Cardiac fibroblast (primary cell): ENCODE measurements around the gene CBY1.

Experiments
- DNase-seq, 2 donors: peaks; one replicate each; pipeline versions ENCODE4 v3.0.0 to v3.0.0-alpha.2; 2010; ENCODE audit warnings: low read depth in 2 of 2
- H3K4me3 ChIP-seq, 2 donors: replicated peaks in 1 of 2; 1 replicate in 1 of 2; 2 replicates in 1 of 2; pipeline ENCODE4 v1.5.1; 2011; ENCODE audit warnings: low read depth in 2 of 2, low read length in 2 of 2, mild to moderate bottlenecking in 2 of 2, moderate library complexity in 1 of 2
- TF ChIP-seq, protein P1 (sequence below): IDR thresholded peaks from one replicate; pipeline ENCODE4 v1.5.1; 2011; ENCODE audit warnings: low read depth, mild to moderate bottlenecking, low read length, inconsistent platforms

The CBY1 gene

GRCh38 chr22:38694049-38694448 is 37.6 kb downstream of the CBY1 start:
- no peak for DNase-seq
- TF ChIP-seq, protein P1, sequence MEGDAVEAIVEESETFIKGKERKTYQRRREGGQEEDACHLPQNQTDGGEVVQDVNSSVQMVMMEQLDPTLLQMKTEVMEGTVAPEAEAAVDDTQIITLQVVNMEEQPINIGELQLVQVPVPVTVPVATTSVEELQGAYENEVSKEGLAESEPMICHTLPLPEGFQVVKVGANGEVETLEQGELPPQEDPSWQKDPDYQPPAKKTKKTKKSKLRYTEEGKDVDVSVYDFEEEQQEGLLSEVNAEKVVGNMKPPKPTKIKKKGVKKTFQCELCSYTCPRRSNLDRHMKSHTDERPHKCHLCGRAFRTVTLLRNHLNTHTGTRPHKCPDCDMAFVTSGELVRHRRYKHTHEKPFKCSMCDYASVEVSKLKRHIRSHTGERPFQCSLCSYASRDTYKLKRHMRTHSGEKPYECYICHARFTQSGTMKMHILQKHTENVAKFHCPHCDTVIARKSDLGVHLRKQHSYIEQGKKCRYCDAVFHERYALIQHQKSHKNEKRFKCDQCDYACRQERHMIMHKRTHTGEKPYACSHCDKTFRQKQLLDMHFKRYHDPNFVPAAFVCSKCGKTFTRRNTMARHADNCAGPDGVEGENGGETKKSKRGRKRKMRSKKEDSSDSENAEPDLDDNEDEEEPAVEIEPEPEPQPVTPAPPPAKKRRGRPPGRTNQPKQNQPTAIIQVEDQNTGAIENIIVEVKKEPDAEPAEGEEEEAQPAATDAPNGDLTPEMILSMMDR: no peak

DNA sequence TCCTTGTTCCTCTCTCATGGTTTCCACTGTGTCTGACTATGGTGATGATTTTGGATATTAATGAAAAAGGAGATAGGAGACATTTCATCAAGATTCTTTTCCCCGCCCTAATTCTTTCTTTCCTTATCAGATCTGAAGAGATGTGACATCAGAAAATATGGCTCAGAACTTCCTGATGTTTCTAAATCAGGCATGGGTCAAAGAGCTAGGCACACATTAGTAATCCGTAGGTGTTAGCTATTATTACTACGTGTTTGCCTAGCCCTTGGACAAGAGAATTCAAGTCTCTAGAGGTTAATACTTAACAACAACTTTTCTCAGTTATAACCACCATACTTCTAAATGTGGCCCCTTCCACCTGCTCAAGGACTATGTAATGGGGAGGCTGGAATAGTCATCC is 38.5 kb downstream of the CBY1 start:
- DNase-seq: no peak
- TF ChIP-seq, protein P1: no peak
- no peak overlapping the region for H3K4me3 ChIP-seq

More at GRCh38 chr22:38694049-38694448, 37.6 kb downstream of the CBY1 start:
- no peak overlapping the region for H3K4me3 ChIP-seq

GRCh38 chr22:38696606-38697424 is 40.4 kb downstream of the CBY1 start:
- TF ChIP-seq, protein P1: no peak
- peak; percentile 86 to 94 for DNase-seq
- H3K4me3 ChIP-seq: peak overlapping the region in 1 of 2 donors; percentile 22

GRCh38 chr22:38697425-38698089 is 41.1 kb downstream of the CBY1 start:
- peak overlapping the region; percentile 21 to 65 for H3K4me3 ChIP-seq

GRCh38 chr22:38698407-38699094 is 42.1 kb downstream of the CBY1 start:
- TF ChIP-seq, protein P1: no peak
- peak overlapping the region; percentile 65 to 80 for H3K4me3 ChIP-seq
- DNase-seq: no peak

More at GRCh38 chr22:38697425-38698089, 41.1 kb downstream of the CBY1 start:
- peak; percentile 36 to 84 for DNase-seq
- TF ChIP-seq, protein P1: no peak

DNA sequence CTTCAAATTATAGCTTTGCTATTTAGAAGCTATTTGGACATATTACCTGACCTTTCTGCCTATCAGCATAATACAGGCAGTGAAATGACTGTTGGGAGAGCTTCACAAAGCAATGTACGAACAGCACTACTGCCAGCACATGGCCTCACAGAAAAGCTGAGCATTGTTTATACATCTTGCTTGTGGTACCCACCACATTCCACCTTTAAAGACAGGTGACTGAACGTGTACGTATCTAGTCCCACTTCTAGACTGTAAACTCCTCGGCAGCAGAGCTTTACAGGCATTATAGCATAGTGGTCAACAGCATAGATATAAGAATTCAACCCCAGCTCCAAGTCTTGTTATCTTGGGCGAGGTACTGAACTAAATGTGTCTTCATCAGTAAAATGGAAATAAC is 42.7 kb downstream of the CBY1 start:
- no peak for DNase-seq
- TF ChIP-seq, protein P1: no peak

More for the DNA sequence above, 42.7 kb downstream of the CBY1 start:
- H3K4me3 ChIP-seq: peak overlapping the region; percentile 65 to 80
